ENCODE measurements around the gene ANO9. TPM values are rescaled to one million over a fixed set of nuclear protein-coding genes. Genes with fewer than 3 reads are reported as not detected.
"Not testable (repeated sequence)": the region's sequence is repeated elsewhere in the genome, so short reads cannot be mapped to it uniquely, and the experiment has no call there.

The ANO9 gene
- total RNA-seq, 4 donors from 2014 or later: 0.11 to 0.42 (median 0.32) TPM; not detected in 1

DNA sequence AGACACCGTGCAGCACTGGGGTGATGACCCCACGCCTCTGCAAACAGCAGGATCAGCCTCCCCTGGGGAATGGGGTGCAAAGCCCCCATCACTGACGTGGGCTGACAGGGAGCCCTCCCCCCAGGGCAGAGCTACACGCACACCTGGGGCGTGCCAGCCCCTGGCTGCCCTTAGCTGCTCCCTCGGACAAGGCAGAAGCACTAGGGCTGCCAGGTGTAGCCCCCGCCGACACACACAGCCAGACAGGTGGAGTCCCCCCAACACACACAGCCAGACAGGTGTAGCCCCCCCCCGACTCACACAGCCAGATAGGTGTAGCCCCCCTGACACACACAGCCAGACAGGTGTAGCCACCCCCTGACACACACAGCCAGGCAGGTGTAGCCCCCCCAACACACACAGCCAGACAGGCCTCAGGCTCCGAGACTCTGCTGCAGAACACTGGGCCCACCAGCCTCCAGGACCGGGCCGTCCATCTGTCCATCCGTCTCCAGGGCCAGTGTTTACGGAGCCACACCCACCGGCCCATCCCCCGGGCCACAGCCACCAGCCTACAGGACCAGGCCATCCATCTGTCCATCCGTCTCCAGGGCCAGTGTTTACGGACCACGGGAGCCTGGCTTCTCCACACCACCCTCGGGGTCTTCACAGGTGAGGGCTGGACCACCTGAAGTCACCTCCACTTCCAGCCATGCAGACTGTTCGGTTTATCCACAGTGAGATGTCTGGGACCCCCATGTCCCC is 3.5 kb downstream of the ANO9 start:
- no peak for DNase-seq (ENCODE audit: extremely low spot score)
- peaks cover 0 to 80% (median 7%) of the 10 kb centered on the region in 4 donors for H3K27me3 ChIP-seq
- no peak overlapping the region for H3K27ac ChIP-seq (replicated peaks in 1 of 4)
- H3K4me1 ChIP-seq: peaks cover 0 to 7% (median 5%) of the 10 kb centered on the region in 4 donors
- TF ChIP-seq POLR2AphosphoS5 (IDR thresholded peaks at IDR 0.05) (no peak), POLR2A (IDR thresholded peaks at IDR 0.05; ENCODE audit: low read depth) (no peak), EP300 (IDR thresholded peaks at IDR 0.05) (no peak)
- TF ChIP-seq, protein P1, sequence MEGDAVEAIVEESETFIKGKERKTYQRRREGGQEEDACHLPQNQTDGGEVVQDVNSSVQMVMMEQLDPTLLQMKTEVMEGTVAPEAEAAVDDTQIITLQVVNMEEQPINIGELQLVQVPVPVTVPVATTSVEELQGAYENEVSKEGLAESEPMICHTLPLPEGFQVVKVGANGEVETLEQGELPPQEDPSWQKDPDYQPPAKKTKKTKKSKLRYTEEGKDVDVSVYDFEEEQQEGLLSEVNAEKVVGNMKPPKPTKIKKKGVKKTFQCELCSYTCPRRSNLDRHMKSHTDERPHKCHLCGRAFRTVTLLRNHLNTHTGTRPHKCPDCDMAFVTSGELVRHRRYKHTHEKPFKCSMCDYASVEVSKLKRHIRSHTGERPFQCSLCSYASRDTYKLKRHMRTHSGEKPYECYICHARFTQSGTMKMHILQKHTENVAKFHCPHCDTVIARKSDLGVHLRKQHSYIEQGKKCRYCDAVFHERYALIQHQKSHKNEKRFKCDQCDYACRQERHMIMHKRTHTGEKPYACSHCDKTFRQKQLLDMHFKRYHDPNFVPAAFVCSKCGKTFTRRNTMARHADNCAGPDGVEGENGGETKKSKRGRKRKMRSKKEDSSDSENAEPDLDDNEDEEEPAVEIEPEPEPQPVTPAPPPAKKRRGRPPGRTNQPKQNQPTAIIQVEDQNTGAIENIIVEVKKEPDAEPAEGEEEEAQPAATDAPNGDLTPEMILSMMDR (IDR thresholded peaks at IDR 0.05): no peak
- intact Hi-C loops (cut with DNase I): no loop called here
- no peak overlapping the region for H3K4me3 ChIP-seq
- no peaks in the 10 kb centered on the region for H3K36me3 ChIP-seq
- H3K9me3 ChIP-seq: no peaks in the 10 kb centered on the region
- WGBS: 75% methylated on average over 12 of the region's 21 CpGs

DNA sequence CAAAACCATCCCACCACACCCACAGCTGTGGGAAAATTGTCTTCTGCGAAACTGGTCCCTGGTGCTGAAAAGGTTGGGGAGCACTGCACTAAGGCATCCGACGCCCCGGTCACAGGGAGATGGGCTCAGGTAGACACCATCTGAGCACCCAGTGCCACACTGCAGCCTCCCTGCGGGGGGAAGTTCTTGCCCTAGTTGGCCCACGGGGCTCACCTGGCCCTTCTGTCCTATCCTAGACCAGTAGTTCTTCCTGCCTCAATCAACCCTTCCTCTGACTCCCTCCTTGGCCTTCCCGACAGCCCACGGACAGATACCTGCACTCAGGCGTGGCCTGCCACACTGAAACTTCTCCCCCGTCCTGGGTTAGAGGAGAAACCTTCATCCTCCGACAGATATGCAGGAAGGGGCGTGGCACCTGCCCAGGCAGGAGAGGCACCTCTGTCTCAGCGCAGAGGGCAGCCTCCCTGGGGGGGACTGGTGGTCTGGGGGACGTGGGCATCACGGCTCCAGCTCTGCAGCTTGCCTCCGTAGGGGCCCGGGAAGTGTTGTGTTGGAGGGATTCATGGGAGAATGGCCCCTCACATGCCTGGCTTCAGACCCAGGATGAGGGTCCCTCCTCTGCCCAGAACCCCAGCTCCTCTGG is 4.5 kb downstream of the ANO9 start:
- Histone ChIP-seq H3K27me3 (peaks cover 0 to 80% (median 7%) of the 10 kb centered on the region in 4 donors), H3K27ac (replicated peaks in 1 of 4) (no peak overlapping the region), H3K4me3 (no peak overlapping the region), H3K36me3 (no peaks in the 10 kb centered on the region), H3K9me3 (no peaks in the 10 kb centered on the region), H3K4me1 (peaks cover 0 to 7% (median 5%) of the 10 kb centered on the region in 4 donors)
- intact Hi-C loops (cut with DNase I): no loop called here
- WGBS: 85% methylated on average over 17 of the region's 17 CpGs
- DNase-seq (ENCODE audit: extremely low spot score): no peak
- TF ChIP-seq, protein P1 (IDR thresholded peaks at IDR 0.05): no peak
- TF ChIP-seq POLR2AphosphoS5 (IDR thresholded peaks at IDR 0.05) (no peak), EP300 (IDR thresholded peaks at IDR 0.05) (no peak)

DNA sequence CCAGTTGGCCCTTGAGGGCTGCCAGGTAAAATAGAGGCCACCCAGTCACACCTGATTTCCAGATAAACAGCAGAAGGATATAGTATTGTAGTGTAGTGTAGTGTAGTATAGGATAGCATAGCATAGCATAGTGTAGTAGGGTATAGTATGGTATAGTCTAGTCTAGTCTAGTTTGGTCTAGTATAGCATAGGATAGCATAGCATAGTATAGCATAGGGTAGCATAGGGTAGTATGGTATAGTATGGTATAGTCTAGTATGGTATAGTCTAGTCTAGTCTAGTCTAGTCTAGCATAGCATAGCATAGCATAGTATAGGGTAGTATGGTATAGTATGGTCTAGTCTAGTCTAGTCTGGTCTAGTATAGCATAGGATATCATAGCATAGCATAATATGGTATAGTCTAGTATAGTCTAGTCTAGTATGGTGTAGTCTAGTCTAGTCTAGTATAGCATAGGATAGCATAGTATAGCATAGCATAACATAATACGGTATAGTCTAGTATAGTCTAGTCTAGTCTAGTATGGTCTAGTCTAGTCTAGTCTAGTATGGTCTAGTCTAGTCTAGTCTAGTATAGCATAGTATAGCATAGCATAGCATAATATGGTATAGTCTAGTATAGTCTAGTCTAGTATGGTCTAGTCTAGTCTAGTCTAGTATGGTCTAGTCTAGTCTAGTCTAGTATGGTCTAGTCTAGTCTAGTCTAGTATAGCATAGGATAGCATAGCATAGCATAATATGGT is 6.6 kb downstream of the ANO9 start:
- H3K9me3 ChIP-seq; H3K4me3 ChIP-seq; intact Hi-C loops (cut with DNase I); DNase-seq (ENCODE audit: extremely low spot score); H3K36me3 ChIP-seq; H3K4me1 ChIP-seq; H3K27ac ChIP-seq (replicated peaks in 1 of 4): not testable (repeated sequence)
- H3K27me3 ChIP-seq: peaks cover 0 to 75% (median 0%) of the 10 kb centered on the region in 4 donors
- 88% methylated on average over 1 of the region's 1 CpG for WGBS

DNA sequence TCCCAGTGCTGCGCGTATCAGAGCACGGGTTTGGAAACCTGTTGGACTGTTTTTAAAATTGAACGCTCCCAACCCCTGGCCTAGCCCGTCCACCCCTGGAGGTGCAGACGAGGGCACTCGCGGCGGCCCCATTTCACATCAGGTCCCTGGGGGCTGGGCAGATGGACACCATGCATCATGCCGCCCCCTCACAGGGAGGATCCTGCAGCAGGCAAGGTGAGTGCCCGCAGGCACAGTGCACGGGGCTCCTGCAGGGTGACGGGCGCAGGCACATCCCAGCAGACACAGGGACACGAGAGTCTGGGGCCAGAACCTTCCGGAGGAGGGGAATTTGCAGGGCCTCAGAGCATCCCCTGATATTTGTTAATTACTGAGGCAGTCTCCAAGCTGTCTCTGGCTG is 7.3 kb downstream of the ANO9 start:
- Histone ChIP-seq H3K4me3 (no peak overlapping the region), H3K4me1 (no peaks in the 10 kb centered on the region), H3K27ac (replicated peaks in 1 of 4) (no peak overlapping the region), H3K36me3 (no peaks in the 10 kb centered on the region), H3K27me3 (peaks cover 0 to 75% (median 0%) of the 10 kb centered on the region in 4 donors), H3K9me3 (no peaks in the 10 kb centered on the region)
- no peak for DNase-seq (ENCODE audit: extremely low spot score)
- TF ChIP-seq, protein P1 (IDR thresholded peaks at IDR 0.05): no peak
- no peak for TF ChIP-seq EP300 (IDR thresholded peaks at IDR 0.05)
- no peak for TF ChIP-seq POLR2A (IDR thresholded peaks at IDR 0.05; ENCODE audit: low read depth)
- no peak for TF ChIP-seq POLR2AphosphoS5 (IDR thresholded peaks at IDR 0.05)
- intact Hi-C loops (cut with DNase I): no loop called here
- 87% methylated on average over 16 of the region's 16 CpGs for WGBS

DNA sequence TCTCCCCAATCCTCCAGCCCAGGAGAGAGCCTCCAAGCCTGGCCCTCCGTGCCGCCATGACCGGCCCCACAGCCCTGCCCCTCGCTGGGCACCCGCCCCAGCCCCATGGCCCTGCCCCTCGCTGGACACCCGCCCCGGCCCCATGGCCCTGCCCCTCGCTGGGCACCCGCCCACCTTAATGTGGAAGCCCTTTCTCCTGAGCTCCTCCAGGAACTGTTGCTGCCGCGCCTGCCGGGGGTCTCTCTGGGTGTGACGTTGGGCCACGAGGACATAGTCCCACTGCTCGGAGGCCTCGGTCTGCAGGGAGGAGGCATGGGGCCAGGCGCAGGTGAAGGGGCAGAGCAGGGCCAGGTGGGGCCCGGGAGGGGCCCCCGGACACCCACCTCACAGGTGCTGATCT is 8.2 kb downstream of the ANO9 start:
- no peak for DNase-seq (ENCODE audit: extremely low spot score)
- WGBS: 87% methylated on average over 11 of the region's 20 CpGs

More for the DNA sequence above, 8.2 kb downstream of the ANO9 start:
- intact Hi-C loops (cut with DNase I): no loop called here
- H3K27ac ChIP-seq (replicated peaks in 1 of 4): no peak overlapping the region
- H3K27me3 ChIP-seq: peaks cover 0 to 72% (median 0%) of the 10 kb centered on the region in 4 donors
- H3K4me1 ChIP-seq: no peaks in the 10 kb centered on the region
- TF ChIP-seq, protein P1 (IDR thresholded peaks at IDR 0.05): no peak
- TF ChIP-seq POLR2AphosphoS5 (IDR thresholded peaks at IDR 0.05): no peak
- H3K4me3 ChIP-seq: no peak overlapping the region
- H3K9me3 ChIP-seq: no peaks in the 10 kb centered on the region
- H3K36me3 ChIP-seq: no peaks in the 10 kb centered on the region

Data from esophagus muscularis mucosa (tissue), 4 donors.